ENCODE data around the gene FREM2.

DNA sequence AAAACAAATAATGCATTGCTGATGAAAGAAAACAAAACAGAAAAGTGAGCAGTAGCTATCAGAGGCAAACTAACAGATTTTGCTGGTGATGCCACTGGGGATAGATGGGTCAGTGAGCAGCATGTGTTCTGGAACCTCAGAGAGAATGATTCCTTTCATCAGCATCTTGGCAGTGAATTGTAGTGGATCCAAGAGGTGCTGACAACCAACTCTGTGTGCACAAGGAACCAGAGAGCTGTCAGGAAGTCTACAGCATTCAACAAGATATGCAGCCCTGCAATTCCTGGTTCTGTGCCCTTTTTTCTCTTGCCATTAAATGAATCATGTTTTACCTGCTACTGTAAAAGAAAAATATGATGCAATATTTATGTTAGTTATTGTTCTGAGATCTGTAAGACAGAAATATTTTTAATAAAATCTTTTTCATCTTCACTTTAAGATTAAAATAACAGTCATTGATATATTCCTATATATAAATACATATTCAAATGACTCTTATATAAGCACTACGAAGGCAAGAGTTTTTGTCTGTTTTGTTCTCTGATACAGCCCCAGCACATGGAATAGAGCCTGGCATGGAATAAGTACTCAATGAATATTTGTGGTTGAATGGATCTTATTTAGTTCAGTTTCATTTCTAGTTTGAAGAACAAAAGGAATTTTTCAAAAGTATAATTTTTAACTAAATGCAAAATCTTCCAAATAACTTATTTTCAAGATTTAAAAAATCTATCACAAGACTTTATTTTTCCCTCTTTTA is 80.8 kb downstream of the FREM2 start:
- TF ChIP-seq, protein P1, sequence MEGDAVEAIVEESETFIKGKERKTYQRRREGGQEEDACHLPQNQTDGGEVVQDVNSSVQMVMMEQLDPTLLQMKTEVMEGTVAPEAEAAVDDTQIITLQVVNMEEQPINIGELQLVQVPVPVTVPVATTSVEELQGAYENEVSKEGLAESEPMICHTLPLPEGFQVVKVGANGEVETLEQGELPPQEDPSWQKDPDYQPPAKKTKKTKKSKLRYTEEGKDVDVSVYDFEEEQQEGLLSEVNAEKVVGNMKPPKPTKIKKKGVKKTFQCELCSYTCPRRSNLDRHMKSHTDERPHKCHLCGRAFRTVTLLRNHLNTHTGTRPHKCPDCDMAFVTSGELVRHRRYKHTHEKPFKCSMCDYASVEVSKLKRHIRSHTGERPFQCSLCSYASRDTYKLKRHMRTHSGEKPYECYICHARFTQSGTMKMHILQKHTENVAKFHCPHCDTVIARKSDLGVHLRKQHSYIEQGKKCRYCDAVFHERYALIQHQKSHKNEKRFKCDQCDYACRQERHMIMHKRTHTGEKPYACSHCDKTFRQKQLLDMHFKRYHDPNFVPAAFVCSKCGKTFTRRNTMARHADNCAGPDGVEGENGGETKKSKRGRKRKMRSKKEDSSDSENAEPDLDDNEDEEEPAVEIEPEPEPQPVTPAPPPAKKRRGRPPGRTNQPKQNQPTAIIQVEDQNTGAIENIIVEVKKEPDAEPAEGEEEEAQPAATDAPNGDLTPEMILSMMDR (IDR thresholded peaks at IDR 0.05; ENCODE audit: extremely low read depth in 1 of 2, insufficient read depth in 1 of 2, low read depth in 1 of 2, low read length in 2 of 2): no peak
- TF ChIP-seq EZH2 (IDR thresholded peaks at IDR 0.05; ENCODE audit: borderline replicate concordance, low read depth, low read length, severe bottlenecking): no peak
- no peak for TF ChIP-seq POLR2AphosphoS5 (IDR thresholded peaks at IDR 0.05; ENCODE audit: insufficient read depth, low read depth, low read length)
- no peak for TF ChIP-seq POLR2A (IDR thresholded peaks at IDR 0.05; ENCODE audit: low read depth, low read length)

Data from endothelial cell of umbilical vein (primary cell).